ENCODE data around the gene ELMOD3. TPM values are rescaled to one million over a fixed set of nuclear protein-coding genes. Genes with fewer than 3 reads are reported as not detected.

ELMOD3 gene
- total and polyA plus RNA-seq, 9 of the 15 experiments (the other 6 are each of a cell fraction or from before 2014, with no cell fraction given), result 2.7 to 18.7 (median 11.6) TPM

DNA sequence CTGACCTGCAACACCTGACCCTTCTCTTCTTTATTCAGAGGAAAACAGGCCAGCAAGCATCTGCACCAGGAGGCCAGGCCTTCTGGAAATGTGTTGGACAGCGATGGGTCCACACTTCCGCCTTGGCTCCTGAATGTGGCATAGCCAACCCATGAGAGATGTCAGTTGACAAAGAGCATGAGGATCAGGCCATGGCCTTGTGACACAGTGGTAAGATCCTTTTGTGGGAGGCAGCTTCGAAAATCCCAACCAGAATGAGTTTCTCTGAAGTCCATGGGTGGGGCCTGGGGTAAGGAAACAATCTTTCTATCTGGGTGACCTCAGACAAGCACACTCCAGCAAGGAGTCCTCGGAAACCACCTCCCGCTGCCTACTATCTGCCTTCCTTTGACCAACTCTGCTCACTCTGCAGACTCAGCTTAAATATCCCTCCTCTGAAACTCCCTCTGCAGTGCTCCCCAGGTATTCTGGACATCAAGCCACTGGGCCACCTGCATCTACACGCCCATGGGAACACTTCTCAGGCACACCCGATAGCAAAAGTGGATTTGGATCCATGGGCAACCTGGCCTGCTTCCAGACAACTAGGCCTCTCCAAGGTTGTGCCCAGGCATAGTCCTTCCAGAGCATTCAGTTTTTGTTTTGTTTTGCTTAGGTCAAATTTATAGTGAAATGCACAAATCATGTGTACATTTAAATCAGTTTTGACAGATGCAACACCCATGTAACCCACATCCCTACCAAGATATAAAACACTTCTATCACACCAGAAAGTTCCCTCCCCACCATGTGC is 60.4 kb downstream of the ELMOD3 start (continued):
- TF ChIP-seq, protein P1, sequence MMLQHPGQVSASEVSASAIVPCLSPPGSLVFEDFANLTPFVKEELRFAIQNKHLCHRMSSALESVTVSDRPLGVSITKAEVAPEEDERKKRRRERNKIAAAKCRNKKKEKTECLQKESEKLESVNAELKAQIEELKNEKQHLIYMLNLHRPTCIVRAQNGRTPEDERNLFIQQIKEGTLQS (IDR thresholded peaks at IDR 0.05), result peak; percentile 54
- TF ChIP-seq, protein P1 (CRISPR knock-in tag; conservative IDR thresholded peaks at IDR 0.05), result peak; percentile 73
- TF ChIP-seq ZBTB17 (CRISPR knock-in tag; IDR thresholded peaks at IDR 0.05), result peak; percentile 34; the same call in 1 of the 2 replicates
- no peak for TF ChIP-seq PHTF2 (CRISPR knock-in tag; IDR thresholded peaks at IDR 0.05)
- TF ChIP-seq, protein P2, sequence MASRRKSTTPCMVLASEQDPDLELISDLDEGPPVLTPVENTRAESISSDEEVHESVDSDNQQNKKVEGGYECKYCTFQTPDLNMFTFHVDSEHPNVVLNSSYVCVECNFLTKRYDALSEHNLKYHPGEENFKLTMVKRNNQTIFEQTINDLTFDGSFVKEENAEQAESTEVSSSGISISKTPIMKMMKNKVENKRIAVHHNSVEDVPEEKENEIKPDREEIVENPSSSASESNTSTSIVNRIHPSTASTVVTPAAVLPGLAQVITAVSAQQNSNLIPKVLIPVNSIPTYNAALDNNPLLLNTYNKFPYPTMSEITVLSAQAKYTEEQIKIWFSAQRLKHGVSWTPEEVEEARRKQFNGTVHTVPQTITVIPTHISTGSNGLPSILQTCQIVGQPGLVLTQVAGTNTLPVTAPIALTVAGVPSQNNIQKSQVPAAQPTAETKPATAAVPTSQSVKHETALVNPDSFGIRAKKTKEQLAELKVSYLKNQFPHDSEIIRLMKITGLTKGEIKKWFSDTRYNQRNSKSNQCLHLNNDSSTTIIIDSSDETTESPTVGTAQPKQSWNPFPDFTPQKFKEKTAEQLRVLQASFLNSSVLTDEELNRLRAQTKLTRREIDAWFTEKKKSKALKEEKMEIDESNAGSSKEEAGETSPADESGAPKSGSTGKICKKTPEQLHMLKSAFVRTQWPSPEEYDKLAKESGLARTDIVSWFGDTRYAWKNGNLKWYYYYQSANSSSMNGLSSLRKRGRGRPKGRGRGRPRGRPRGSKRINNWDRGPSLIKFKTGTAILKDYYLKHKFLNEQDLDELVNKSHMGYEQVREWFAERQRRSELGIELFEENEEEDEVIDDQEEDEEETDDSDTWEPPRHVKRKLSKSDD (conservative IDR thresholded peaks at IDR 0.05; ENCODE audit: low read length), result no peak
- TF ChIP-seq JUND (IDR thresholded peaks at IDR 0.05; ENCODE audit: borderline replicate concordance, low read depth, low read length), result peak; percentile 78
- TF ChIP-seq JUND (tag; IDR thresholded peaks at IDR 0.05; ENCODE audit: borderline replicate concordance, low read depth, low read length), result peak; percentile 72; the same call in 1 of the 3 replicates
- TF ChIP-seq NFE2L1 (tag; IDR thresholded peaks at IDR 0.05; ENCODE audit: borderline replicate concordance, low read depth), result no peak
- no peak for TF ChIP-seq NFATC3 (IDR thresholded peaks at IDR 0.05)
- TF ChIP-seq, protein P3, sequence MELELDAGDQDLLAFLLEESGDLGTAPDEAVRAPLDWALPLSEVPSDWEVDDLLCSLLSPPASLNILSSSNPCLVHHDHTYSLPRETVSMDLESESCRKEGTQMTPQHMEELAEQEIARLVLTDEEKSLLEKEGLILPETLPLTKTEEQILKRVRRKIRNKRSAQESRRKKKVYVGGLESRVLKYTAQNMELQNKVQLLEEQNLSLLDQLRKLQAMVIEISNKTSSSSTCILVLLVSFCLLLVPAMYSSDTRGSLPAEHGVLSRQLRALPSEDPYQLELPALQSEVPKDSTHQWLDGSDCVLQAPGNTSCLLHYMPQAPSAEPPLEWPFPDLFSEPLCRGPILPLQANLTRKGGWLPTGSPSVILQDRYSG (tag; conservative IDR thresholded peaks at IDR 0.05; ENCODE audit: low read depth), result 0 out of 2 replicates have a peak, but pooled peaks have one; percentile 32
- no peak for TF ChIP-seq XRCC3 (IDR thresholded peaks at IDR 0.05)
- TF ChIP-seq, protein P4, sequence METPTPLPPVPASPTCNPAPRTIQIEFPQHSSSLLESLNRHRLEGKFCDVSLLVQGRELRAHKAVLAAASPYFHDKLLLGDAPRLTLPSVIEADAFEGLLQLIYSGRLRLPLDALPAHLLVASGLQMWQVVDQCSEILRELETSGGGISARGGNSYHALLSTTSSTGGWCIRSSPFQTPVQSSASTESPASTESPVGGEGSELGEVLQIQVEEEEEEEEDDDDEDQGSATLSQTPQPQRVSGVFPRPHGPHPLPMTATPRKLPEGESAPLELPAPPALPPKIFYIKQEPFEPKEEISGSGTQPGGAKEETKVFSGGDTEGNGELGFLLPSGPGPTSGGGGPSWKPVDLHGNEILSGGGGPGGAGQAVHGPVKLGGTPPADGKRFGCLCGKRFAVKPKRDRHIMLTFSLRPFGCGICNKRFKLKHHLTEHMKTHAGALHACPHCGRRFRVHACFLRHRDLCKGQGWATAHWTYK (CRISPR knock-in tag; IDR thresholded peaks at IDR 0.05), result peak; percentile 32; the same call in 1 of the 2 replicates
- no peak for TF ChIP-seq ZNF668 (CRISPR knock-in tag; IDR thresholded peaks at IDR 0.05)
- no peak for TF ChIP-seq SIRT6 (IDR thresholded peaks at IDR 0.05; ENCODE audit: low read depth, low read length)

Measured in K562 (cell line).